ENCODE data around the gene SCFD2.

Gene SCFD2

DNA sequence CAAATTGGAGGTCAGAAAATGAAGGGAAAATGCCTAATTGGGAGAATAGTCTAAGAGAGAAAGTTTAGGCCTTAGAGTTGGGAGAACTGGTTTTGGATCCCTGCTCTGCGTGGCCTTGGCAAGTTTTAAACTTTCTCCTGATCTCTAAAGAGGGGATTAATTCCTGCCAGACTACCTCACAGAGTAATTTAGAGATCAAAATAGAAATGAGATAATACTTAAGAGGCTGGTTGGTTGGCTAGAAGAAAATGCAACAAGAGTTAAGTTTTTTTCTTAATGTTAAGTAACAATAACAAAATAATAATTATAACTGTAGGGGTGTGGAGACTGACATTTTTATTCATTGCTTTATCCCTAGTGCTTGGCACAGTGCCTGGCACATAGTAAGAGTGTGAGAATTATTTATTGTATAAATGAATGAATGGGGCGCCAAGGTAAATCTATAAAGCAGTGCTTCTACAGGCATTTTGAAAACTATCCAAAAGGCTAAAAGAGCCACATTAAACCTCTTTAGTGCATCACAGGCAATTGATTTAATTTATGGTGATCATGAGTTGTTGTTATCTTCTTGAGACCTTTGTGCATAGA is 343.3 kb downstream of the SCFD2 start:
- TF ChIP-seq, protein P1, sequence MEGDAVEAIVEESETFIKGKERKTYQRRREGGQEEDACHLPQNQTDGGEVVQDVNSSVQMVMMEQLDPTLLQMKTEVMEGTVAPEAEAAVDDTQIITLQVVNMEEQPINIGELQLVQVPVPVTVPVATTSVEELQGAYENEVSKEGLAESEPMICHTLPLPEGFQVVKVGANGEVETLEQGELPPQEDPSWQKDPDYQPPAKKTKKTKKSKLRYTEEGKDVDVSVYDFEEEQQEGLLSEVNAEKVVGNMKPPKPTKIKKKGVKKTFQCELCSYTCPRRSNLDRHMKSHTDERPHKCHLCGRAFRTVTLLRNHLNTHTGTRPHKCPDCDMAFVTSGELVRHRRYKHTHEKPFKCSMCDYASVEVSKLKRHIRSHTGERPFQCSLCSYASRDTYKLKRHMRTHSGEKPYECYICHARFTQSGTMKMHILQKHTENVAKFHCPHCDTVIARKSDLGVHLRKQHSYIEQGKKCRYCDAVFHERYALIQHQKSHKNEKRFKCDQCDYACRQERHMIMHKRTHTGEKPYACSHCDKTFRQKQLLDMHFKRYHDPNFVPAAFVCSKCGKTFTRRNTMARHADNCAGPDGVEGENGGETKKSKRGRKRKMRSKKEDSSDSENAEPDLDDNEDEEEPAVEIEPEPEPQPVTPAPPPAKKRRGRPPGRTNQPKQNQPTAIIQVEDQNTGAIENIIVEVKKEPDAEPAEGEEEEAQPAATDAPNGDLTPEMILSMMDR (IDR thresholded peaks at IDR 0.05; ENCODE audit: insufficient read depth, low read length, poor library complexity, severe bottlenecking) = no peak
- no peak for DNase-seq (ENCODE audit: extremely low read depth, insufficient read length)
- no peaks in the 10 kb centered on the region for H3K27me3 ChIP-seq (replicated peaks; ENCODE audit: control insufficient read depth, insufficient read depth, low read length)
- H3K36me3 ChIP-seq (ENCODE audit: control insufficient read depth, insufficient read depth, low read length) = no peaks in the 10 kb centered on the region
- no peak overlapping the region for H3K4me3 ChIP-seq (replicated peaks; ENCODE audit: low read depth, low read length)

DNA sequence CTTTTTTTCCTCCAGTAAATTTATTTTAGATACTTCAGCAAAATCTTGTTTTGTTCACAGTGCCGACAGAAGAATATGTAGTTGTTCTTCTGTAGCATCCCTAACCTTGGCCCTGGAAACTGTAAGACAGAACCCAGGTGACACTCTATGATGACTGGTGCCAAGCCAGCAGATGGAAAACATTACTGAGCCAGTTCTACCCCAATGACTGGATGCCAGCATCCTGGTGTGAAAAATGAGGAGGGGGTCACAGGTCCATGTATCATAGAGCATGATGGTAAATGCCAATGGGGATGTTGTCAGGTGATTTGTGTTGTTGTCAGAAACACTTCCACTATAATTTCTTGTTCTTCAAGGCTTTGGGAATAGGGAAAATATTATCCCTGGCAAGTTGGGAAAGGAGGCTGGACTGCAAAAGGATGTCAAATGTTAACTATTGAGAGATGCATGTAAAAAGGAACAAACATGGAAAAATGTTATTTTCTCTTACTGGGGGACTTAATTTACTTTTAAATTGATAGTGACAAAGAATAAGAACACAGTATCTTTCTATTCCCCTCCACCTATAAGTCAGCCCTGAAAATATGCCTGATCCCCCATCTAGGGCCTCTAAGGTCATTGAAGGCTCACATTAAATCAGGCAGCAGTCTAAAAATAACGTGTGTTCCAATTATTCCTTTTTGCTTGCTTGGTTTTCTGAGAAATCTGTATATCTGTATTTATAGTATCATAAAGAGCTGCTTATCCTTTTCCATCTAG is 343.9 kb downstream of the SCFD2 start:
- TF ChIP-seq, protein P1 (IDR thresholded peaks at IDR 0.05; ENCODE audit: insufficient read depth, low read length, poor library complexity, severe bottlenecking) = no peak
- no peak overlapping the region for H3K4me3 ChIP-seq (replicated peaks; ENCODE audit: low read depth, low read length)
- no peaks in the 10 kb centered on the region for H3K36me3 ChIP-seq (ENCODE audit: control insufficient read depth, insufficient read depth, low read length)
- H3K27me3 ChIP-seq (replicated peaks; ENCODE audit: control insufficient read depth, insufficient read depth, low read length) = no peaks in the 10 kb centered on the region
- no peak for DNase-seq (ENCODE audit: extremely low read depth, insufficient read length)

DNA sequence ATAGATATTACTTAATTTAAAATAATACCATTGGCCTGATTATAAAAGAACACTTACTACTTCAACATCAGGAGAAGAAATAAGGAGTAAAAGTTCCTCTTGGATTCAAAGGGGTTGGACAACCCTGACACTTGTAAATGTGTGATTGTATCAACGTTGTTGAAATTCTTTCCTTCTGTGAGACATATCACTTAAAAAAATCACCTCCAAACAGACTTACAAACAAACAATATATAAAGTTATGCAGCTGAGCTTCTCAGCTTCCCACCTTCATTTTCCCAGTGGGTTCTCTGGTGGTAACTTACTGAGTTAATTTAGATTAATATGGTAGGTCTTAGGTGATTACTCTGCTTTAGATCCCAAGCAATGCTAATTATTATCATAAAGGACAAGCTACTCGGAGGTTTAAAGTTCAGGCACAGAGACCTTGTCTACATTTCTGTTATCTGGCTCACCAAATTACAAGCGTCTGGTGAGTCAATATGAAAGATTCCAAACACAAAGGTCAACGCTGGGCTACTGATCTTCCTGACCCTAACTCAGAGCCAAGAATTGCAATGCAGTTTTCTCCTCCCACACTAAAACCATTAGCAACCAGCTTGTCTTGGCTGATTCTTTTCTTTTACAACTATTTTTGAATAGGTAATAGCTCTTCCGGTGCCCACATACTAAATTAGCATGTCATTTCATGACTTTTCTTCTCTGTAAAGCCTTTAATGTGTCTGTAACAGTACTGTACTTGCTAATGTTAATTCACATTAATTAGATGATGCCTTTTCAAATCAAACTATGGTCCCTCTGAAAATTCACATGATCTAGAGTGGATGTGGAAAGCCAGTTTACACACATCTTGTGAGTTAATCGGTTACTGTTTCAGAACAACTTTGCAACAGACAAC is 346.1 kb downstream of the SCFD2 start:
- no peaks in the 10 kb centered on the region for H3K27me3 ChIP-seq (replicated peaks; ENCODE audit: control insufficient read depth, insufficient read depth, low read length)
- DNase-seq (ENCODE audit: extremely low read depth, insufficient read length) = no peak
- no peak overlapping the region for H3K4me3 ChIP-seq (replicated peaks; ENCODE audit: low read depth, low read length)
- TF ChIP-seq, protein P1 (IDR thresholded peaks at IDR 0.05; ENCODE audit: insufficient read depth, low read length, poor library complexity, severe bottlenecking) = no peak
- no peaks in the 10 kb centered on the region for H3K36me3 ChIP-seq (ENCODE audit: control insufficient read depth, insufficient read depth, low read length)

DNA sequence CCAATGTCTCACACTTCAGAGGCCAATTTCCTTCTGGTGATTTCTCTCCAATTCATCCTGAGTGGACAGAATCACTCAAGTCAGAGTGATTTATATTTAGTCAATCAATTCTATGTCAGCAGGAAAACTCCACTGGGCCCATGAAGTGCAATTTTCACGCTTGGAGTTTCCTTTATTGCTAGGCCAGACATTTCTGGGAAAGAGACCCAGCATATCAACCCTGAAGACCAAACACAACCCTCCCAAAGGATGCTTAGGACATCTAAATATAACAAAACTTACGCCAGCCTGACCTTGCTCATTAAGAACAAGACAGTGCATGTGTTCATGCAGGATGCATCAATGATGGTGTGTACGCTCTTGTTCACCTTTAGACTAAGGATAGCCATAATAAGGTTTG is 347.4 kb downstream of the SCFD2 start:
- Histone ChIP-seq H3K36me3 (ENCODE audit: control insufficient read depth, insufficient read depth, low read length) (no peaks in the 10 kb centered on the region), H3K4me3 (replicated peaks; ENCODE audit: low read depth, low read length) (no peak overlapping the region), H3K27me3 (replicated peaks; ENCODE audit: control insufficient read depth, insufficient read depth, low read length) (no peaks in the 10 kb centered on the region)
- TF ChIP-seq, protein P1 (IDR thresholded peaks at IDR 0.05; ENCODE audit: insufficient read depth, low read length, poor library complexity, severe bottlenecking) = no peak
- no peak for DNase-seq (ENCODE audit: extremely low read depth, insufficient read length)

DNA sequence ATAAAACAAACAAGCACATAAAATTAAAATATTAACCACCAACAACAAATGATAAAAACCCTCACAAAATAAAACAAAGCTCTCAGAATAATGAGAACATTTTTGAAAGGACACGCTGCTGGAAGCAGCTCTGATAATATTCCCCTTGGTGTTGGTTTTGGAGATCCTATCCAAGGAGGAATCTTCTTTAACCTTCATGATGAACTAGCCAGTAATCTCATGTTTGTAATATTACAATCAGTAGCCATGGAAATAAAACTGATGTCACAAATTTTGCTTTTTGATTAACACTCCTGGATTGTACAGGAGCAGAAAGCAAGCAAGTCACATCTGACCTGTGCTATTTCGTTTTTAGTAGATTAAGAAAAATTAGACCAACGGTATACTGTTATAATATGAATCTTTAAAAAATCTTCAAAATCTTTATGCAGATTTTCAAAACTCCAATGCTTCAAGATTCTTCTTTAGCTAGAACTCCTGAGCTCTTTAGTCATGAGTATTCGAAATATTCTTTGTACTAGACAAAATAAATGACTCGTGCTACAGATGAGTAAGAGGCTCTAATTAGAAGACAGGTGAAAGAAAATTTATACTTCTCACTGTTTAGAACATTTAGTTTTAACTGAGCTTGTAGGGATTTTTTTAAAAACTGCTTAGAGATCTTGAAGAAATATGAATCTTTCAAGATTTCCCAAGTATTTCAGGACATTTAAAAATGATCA is 349.6 kb downstream of the SCFD2 start:
- TF ChIP-seq, protein P1 (IDR thresholded peaks at IDR 0.05; ENCODE audit: insufficient read depth, low read length, poor library complexity, severe bottlenecking) = no peak
- H3K36me3 ChIP-seq (ENCODE audit: control insufficient read depth, insufficient read depth, low read length) = no peaks in the 10 kb centered on the region
- no peak overlapping the region for H3K4me3 ChIP-seq (replicated peaks; ENCODE audit: low read depth, low read length)
- no peaks in the 10 kb centered on the region for H3K27me3 ChIP-seq (replicated peaks; ENCODE audit: control insufficient read depth, insufficient read depth, low read length)
- no peak for DNase-seq (ENCODE audit: extremely low read depth, insufficient read length)
